GM12878 (cell line): ENCODE data around the gene MNT. TPM values are rescaled to one million over a fixed set of nuclear protein-coding genes. Genes with fewer than 3 reads are reported as not detected.

Source experiments
- BCLAF1 ChIP-seq: fragments of 450-650 bp; IDR thresholded peaks from 2 replicates; pipeline ENCODE4 v1.6.1; 2017; ENCODE audit warnings: antibody characterized with exemption, mild to moderate bottlenecking, moderate library complexity
- DPF2 ChIP-seq: fragments of 450-650 bp; IDR thresholded peaks from 2 replicates; pipeline ENCODE4 v1.6.1; 2017; ENCODE audit warnings: mild to moderate bottlenecking
- E2F4 ChIP-seq: IDR thresholded peaks from 2 replicates; pipeline ENCODE4 v1.6.1; 2012; ENCODE audit warnings: low read depth, low read length, improper control_type of control experiment
- E2F8 ChIP-seq: fragments of 450-650 bp; IDR thresholded peaks from 2 replicates; pipeline ENCODE4 v1.6.1; 2018; ENCODE audit warnings: mild to moderate bottlenecking, low read depth, moderate library complexity; ENCODE audit not compliant: partially characterized antibody
- ESRRA ChIP-seq: IDR thresholded peaks from 2 replicates; pipeline ENCODE4 v1.6.1; 2012; ENCODE audit warnings: mild to moderate bottlenecking, low read length, improper control_type of control experiment
- MEF2B ChIP-seq: fragments of 450-650 bp; IDR thresholded peaks from 2 replicates; pipeline ENCODE4 v1.6.1; 2018; ENCODE audit warnings: mild to moderate bottlenecking, moderate library complexity; ENCODE audit not compliant: partially characterized antibody, poor library complexity, severe bottlenecking
- NR2C2 ChIP-seq: IDR thresholded peaks from 2 replicates; pipeline ENCODE4 v1.6.1; 2011; ENCODE audit warnings: borderline replicate concordance, low read depth; ENCODE audit not compliant: control insufficient read depth, insufficient read length
- RELB ChIP-seq: fragments of 450-650 bp; IDR thresholded peaks from 2 replicates; pipeline ENCODE4 v1.6.1; 2017; ENCODE audit warnings: low read depth, mild to moderate bottlenecking, moderate library complexity
- SMAD1 ChIP-seq: fragments of 450-650 bp; IDR thresholded peaks from 2 replicates; pipeline ENCODE4 v1.6.1; 2018; ENCODE audit warnings: mild to moderate bottlenecking, low read depth; ENCODE audit not compliant: partially characterized antibody
- SMAD5 ChIP-seq: IDR thresholded peaks from 2 replicates; pipeline ENCODE4 v1.6.1; 2016; ENCODE audit warnings: antibody characterized with exemption, low read depth
- SREBF2 ChIP-seq: IDR thresholded peaks from 2 replicates; pipeline ENCODE4 v1.6.1; 2012; ENCODE audit warnings: mild to moderate bottlenecking, low read length
- STAT3 ChIP-seq: IDR thresholded peaks from 2 replicates; pipeline ENCODE4 v1.6.1; 2011; ENCODE audit warnings: low read depth, low read length, improper control_type of control experiment
- ZBTB4 ChIP-seq: fragments of 450-650 bp; formaldehyde crosslinking; IDR thresholded peaks from 2 replicates; pipeline ENCODE4 v1.4.0; 2022; ENCODE audit warnings: mild to moderate bottlenecking, moderate library complexity
- ZSCAN29 ChIP-seq: fragments of 450-650 bp; IDR thresholded peaks from 2 replicates; pipeline ENCODE4 v1.6.1; 2017; ENCODE audit warnings: mild to moderate bottlenecking, moderate library complexity
- polyA plus RNA-seq, 11 experiments: library from polyadenylated mRNA; depleted of rRNA in 4 of 11; unstranded in 6 of 11; stranded (reverse) in 5 of 11; fragments of >200 nt; fragmentation: Nextera tagmentation in 4 of 11; fragmentation: Illumina TruSeq in 1 of 11; extraction: Ambion mirVana in 4 of 11; extraction: Trizol in 1 of 11; gene quantifications; 1 replicate in 1 of 11; 2 replicates in 10 of 11; pipeline versions ENCODE4 v1.2.1 to v1.2.3, GENCODE V29; 2011 to 2016; ENCODE audit warnings: inconsistent platforms in 2 of 11, missing spikeins in 2 of 11, low read depth in 1 of 11
- total RNA-seq, 4 experiments: library from RNA; depleted of rRNA in 3 of 4; stranded (reverse); fragments of >200 nt in 3 of 4; fragmentation: Illumina TruSeq in 1 of 4; extraction: Trizol in 1 of 4; gene quantifications; 2 replicates each; pipeline versions ENCODE4 v1.2.1 to v1.2.3, GENCODE V29; 2013 to 2021
- TF ChIP-seq, protein P1 (sequence below): fragments of 450-650 bp; IDR thresholded peaks from 2 replicates; pipeline ENCODE4 v1.6.1; 2016; ENCODE audit warnings: mild to moderate bottlenecking

The MNT gene
- total and polyA plus RNA-seq, 10 of the 15 experiments (the other 5 are each of a cell fraction or from before 2014, with no cell fraction given) = 0.31 to 15.9 (median 3.8) TPM

- TF ChIP-seq ZSCAN29 (peak; percentile 74; the same call in 1 of the 2 replicates), SMAD5 (no peak), DPF2 (peak; percentile 60), ESRRA (no peak), STAT3 (peak; percentile 48; the same call in 1 of the 2 replicates), ZBTB4 (CRISPR knock-in tag) (no peak), MEF2B (peak; percentile 94), RELB (peak; percentile 100), E2F4 (no peak; the same call in 1 of the 2 replicates), SREBF2 (no peak), BCLAF1 (0 out of 2 replicates have a peak, but pooled peaks have one; percentile 53), SMAD1 (no peak), NR2C2 (no peak), E2F8 (peak; percentile 22)
- TF ChIP-seq, protein P1, sequence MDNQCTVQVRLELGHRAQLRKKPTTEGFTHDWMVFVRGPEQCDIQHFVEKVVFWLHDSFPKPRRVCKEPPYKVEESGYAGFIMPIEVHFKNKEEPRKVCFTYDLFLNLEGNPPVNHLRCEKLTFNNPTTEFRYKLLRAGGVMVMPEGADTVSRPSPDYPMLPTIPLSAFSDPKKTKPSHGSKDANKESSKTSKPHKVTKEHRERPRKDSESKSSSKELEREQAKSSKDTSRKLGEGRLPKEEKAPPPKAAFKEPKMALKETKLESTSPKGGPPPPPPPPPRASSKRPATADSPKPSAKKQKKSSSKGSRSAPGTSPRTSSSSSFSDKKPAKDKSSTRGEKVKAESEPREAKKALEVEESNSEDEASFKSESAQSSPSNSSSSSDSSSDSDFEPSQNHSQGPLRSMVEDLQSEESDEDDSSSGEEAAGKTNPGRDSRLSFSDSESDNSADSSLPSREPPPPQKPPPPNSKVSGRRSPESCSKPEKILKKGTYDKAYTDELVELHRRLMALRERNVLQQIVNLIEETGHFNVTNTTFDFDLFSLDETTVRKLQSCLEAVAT = peak; percentile 71; the same call in 1 of the 2 replicates
Observed at GRCh38 chr17:2401426-2402221, 764 bp upstream of the MNT start (continued).
